ENCODE results near the gene PACS2.

PACS2 gene

DNA sequence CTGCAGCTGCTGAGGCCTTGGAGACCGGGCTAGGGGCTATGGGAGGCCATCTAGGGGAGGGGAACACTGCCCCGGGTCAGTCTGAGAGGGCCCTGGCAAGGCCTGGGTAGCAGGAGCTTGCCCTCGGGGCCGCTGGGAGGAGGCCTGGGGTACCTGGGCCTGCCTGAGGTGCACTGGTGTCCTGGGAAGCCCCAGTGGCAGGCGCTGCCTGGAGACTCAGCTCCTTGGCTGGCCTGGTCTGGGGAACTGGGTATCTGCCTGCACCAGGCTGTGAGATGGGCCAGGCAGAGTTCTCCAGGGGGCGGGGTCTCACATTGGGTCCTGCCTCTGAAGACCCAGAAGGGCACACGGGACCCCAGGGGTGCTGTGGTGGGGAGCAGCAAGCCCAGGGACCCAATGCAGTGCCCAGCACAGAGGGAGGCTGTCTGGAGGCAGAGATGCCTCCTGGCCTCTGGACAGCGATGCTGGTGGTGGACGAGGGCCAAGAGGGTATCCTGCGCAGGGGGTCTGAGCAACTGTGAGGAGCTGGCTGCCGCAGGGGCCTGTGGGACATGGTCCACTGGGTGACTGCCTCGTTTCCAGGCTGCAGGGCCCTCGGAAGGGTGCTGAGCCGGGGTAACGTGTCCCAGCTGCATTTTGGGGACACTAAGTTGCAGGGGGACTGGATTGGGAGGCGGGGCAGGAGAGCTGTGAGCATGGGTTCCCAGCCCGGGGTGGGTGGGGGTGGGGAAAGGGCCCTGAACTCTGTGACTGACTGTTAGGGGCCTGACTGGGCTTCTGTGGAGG is 97.6 kb downstream of the PACS2 start:
- DNase-seq, result no peak

DNA sequence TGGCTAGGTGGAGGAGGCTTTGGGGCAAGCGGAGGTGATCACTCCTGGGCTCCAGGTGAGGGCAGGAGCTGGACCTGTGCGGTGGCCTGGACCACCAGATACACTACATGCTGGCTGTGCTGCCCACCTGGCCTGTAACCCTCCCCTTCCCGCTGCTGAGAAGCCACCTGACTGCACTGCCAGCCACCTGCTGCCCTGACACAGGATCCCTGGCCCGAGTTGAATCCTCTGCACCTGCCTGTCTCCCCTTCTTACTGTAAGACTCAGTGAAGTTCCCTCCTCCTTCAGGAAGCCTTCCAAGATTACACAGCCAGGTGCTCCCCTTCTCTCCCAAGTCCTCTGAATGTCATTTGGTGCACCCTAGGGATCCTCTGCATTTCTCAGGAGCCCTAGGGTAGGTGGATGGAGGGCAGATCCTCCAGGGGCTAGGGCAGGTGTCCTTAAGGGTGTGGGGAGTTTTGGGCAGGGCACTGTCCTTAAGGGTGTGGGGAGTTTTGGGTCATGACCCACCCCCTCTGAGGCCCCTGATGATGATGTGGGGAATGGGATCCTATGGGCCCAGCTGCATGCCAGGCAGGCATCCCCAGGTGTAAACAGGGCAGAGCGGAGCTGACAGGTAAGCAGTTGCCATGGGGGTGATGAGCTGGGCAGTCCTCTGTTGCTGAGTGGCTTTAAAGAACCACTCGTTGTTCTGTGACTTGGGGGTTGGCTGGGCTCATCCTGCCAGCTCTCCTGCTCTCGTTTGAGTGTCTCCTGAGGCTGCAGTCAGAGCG is 98.4 kb downstream of the PACS2 start:
- DNase-seq, result no peak

DNA sequence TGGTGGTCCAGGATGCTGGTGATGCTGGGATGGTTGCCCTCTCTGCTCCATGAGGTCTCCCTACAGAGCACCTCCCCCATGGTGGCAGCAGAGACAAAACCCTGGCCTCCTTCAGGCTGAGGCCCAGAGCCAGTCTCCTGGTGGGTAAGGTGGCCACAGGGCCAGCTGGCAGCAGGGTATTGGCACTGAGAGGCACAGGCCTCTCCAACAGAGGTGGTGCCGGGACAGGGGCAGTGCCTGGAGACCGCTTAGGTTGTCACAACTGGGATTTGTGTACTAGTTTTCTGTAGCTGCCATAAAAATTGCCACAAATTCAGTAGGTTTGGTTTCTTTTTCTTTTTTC is 99.0 kb downstream of the PACS2 start:
- no peak for DNase-seq

DNA sequence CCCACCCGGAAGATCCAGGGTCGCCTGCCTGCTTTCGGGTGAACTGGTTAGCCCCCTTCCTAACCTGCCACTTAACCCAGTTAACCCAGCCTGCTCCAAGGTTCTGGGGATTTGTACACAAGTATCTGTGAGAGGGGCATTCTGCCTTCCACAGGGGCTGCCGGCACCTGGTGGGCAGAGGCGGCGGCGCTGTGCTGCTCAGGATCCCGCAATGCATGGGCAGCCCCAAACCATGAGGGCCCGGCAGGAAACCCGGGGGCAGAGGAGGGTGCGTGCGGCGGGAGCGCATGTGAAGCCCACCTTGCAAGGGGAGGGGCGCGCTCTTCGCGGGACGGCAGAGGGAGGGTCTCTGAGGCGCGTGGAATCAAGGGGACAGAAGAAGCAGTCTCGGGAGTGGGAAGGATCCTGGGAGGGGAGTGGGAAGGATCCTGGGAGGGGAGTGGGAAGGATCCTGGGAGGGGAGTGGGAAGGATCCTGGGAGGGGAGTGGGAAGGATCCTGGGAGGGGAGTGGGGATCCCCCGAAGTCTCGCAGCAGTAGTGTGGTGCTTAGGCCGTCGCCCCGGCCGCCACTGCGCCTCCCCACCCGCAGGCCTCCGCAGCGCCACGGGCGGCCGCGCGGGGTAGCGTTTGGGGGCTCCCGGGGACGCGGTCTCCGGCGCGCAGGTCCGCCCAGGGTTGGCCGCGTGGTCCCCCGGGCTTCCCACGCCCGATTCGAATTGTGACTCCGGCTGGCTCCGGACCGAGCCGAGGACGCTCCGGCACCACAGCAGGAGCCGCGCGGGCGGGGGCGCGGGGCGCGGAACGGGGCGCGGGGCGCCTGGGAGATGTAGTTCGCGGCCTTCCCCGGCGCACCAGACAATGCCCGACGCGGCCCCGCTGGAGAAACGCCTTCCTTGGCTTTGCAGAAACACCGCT is 100.2 kb downstream of the PACS2 start:
- peak; percentile 63 for DNase-seq

DNA sequence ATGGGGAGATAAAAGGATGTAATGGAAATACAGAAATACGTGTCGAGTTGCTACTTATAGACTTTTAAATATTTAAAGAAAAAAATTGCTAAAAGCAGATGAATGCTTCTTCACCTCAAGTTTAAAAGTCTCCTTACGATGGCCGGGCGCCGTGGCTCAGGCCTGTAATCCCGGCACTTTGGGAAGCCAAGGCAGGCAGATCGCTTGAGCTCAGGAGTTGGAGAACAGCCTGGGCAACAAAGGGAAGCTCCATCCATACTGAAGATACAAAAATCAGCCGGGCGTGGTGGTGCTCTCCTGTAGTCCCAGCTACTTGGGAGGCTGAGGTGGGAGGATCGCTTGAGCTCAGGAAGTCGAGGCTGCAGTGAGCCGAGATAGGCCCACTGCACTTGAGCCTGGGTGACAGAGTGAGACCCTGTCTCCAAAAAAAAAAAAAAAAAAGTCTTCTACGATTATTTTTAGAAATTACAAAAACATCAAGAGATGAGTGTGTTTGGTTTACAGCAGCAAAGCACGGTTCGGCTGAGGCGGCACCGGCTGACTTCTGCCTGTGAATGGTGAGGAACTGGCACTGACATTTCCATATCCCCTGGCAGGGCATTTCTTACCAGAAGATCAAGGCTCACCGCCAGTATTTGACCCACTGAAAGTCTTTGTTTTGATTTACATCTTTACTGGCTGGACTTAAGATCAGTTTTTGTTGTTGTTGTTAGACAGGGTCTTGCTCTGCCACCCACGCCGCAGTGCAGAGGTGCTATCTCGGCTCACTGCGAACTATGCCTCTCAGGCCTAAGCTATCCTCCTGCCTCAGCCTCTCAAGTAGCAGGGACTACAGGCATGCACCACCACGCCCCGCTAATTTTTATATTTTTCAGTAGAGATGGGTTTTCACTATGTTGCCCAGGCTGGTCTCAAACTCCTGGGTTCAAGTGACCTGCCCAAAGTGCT is 101.2 kb downstream of the PACS2 start:
- no peak for DNase-seq

DNA sequence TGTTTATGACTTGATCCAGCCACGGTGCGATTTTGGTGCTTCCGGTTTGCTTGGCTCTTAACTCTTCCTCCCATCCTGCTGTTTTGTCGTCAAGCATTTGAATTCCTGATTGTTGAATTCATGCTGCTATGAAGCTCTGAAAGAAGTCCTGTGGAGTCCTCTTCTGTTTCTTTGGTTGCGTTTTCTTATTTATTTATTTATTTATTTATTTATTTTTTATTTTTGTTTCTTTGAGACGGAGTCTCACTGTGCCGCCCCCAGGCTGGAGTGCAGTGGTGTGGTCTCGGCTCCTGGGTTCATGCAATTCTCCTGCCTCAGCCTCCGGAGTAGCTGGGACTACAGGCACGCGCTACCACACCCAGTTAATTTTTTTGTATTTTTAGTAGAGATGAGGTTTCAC is 102.1 kb downstream of the PACS2 start:
- DNase-seq, result no peak

DNA sequence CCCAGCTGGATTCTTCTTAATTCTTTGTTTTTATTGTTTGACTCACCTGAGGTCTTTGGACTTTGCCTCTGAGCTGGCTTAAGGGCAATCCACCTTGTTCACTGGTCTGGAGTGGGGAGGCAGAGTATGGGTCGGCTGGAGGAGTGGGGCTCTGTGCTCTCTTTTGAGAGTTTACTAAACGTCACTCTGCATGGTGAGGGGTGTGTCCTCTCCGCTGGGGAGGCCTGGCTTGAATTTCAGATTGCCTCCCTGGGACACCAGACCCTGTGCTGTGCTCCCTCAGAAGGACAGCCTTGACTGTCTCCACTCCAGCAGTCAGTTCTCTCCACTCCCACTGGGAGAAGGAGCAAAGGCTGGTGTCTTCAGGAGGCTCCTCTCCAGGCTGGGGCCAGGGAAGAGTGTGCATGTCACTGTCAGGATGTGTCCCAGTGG is 103.2 kb downstream of the PACS2 start:
- DNase-seq, result no peak

DNA sequence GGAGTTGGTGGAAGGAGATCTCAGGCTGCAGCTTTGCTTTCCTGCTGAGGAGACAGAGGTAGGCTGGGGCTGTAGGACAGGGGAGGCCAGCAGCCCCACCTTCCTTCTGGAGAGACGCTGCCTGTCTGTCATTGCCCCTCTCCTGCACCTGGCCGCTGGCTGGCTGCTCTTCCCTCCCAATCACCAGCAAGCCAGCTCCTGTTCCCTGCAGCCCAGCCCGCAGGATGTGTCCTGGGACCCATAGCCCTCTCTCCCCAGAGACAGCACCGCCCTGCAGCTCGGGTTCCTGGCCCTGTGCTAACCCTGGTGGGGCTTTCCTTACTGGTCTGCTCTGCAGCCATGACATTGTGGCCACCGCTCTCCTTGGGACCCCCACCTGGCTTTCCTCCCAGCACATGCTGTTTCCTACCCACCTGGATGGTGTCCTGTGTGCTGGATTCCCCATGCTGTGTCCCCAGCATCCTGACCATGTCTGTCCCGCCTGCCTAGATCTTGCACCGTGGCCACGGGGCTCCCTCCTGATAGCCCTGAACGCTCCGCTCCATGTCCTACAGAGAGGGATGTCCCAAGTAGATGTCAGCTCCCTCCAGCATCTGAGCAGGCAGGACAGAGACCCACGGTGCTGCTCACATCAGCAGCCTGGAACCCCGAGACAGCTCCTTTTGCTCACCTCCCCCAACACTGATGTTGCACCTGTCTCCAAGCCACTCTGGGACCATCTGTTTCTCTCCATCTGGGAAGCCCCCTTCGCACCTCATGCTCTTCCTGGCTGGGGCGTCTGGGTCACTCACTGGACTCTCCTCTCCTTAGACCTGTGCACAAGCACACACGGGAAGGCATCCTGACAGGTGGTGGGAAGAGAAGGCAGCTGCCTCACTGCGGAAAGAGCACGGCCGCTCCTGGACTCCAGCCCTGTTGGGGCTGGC is 104.0 kb downstream of the PACS2 start:
- DNase-seq, result no peak

DNA sequence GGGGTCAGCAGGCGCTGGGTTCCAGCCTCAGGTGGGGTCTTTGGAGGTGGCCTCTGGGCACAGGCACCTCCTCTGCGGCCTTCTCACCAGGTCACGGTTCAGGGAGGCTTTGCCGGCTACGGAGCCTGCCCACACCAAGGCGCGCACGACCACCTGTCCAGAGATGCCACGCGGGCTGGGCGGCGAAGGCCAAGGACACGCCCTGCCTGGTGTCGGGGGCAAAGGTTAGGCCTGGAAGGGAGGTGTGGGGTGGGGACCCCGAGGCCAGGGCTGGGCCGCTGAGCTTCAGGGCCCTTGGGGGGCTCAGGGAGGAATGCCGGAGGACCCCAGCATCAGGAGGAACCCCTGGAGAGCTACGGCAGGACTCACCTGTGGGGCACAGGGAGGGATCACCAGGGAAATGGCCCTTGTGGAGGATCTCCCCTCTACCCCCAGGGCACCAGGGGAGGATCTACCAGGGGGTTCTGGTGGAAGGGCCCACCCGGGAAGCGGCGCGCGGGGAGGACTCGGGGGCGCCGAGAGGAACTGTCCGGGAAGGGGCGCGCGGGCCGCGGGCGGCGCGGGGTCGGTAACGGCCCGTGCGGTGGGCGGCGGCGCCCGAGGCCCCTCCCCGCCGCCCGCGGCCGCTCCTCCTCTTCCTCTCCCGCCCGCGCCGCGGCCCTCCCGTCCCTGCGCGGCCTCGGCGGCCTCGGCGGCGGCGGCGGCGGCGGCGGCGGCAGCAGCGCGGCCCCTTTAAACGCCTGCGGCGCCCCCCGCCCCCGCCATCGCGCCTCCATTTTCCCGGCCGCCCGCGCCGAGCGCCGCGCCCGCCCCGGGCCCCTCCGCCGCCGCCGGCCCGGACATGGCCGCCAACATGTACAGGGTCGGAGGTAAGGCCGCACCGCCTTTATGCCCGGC is 104.9 kb downstream of the PACS2 start, which contains the start of gene MTA1:
Gene MTA1 (plus strand): TSS at position 633 of the 897 bp plus-strand sequence. CDS start 209 bp downstream, at position 842.
- peak; percentile 57 for DNase-seq

DNA sequence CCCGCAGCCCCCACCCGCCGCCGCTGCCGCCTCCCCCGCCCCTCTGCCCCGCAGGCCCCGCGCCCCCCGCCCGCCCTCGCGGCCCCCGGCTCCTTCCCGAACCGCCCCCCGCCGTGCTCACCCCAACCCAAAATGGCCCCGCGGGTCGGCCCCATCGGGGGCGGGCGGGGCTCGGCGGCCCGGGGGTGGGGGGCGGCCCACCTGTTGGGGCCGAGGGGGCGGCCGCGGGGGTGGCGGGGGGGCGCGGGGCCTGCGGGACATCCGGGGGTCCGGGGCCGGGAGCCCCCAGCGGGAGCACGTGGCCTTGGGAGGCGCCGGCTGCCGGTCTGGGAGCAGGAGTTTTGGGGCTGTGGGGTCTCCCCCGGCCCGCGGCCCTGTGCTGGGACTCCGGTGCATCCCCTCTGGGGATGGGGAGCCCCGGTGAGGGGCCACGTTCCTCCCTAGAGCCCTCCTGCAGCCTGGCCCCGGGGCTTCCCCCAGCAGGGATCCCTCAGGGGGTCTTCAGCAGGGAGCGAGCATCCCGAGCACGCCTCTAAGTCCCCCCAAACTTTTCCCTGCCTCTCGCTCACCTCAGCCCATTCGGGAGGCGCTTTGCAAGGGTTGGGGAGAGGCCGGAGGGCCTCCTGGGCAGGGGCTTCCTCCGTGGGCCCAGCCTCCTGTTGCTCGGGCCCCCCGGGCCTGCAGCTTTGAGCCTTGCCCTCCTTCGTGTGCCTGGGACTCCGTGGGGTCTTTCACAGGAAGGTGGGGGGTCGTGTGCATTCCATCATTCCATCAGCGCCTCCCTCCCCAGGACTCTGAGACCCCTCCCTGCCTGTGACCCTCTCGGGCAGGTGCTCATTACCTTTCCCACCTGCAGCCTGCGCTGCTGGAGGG is 105.8 kb downstream of the PACS2 start:
- DNase-seq, result no peak

DNA sequence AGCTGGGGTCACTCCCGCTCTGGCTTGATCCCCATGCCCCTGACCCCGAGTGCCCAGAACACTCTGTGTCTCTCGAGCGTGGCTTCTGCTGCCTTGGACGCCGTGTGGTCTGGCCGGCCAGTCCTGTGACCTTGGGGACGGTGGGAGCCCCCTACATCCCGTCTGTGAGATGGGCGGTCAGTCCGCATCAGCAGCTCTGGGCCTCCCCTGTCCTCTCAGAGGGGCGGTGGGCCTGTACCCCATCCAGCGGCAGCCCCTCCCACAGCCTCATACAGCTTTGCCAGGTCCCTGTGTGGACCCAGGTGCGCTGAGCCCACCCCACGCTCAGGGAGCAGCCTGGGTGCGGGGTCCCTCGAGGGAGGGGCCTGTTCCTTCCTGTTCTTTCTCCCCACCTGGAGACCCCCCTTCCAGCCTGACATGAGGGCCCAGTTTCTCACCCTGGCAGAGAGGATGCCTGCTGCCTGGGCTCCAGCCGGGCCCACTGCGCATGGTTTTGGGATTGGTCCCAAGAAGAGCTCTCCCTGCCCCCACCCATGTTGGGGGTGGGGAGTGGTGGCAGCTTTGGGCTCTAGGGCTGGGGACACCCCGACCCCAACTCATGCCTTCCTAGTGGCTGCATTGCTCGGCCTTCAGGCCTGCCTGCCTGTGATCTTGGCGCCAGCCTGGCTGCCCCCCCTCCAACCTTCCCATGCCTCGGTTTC is 106.6 kb downstream of the PACS2 start:
- no peak for DNase-seq

DNA sequence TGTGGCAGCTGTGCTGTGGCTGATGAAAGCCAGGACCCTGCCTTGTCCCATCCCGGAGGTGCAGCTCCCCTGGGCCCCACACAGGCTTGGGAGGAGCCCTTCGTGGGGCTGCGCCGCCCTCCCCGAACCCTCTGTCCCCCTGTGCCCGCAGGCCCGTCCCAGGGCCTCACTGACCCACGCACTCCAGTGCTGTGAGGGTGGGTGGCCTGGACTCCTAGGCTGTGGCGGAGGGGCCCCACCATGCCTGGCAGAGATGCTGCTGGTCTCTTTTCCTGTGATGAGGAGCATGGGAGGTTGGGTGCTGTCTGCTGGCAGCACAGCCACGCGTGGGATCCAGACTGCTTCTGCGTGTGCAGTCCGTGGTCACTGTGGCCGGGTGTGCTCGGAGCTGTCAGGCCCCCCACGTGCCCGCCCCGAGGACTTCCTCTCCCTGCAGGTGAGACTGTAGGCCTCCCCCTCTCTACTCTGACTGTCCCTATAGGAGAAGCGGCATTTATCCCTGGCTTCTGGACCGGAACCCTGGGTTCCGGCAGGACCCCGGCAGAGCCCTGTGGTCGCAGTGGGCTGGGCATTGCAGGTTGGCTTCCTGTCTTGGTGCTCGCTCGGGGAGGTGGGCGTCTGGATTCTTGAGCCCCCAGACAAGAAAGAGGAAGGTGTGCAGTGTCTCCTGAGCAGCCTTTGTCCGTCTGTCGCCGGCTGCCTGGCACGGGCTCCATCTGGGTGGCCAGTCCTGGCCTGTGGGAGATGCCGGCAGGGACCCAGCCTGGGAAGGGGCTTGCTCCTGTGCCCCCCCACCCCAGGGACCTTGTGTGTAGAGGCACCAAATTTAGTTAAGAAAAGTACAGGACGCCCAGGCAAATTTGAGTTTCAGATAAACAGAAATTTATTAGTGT is 107.4 kb downstream of the PACS2 start:
- no peak for DNase-seq

DNA sequence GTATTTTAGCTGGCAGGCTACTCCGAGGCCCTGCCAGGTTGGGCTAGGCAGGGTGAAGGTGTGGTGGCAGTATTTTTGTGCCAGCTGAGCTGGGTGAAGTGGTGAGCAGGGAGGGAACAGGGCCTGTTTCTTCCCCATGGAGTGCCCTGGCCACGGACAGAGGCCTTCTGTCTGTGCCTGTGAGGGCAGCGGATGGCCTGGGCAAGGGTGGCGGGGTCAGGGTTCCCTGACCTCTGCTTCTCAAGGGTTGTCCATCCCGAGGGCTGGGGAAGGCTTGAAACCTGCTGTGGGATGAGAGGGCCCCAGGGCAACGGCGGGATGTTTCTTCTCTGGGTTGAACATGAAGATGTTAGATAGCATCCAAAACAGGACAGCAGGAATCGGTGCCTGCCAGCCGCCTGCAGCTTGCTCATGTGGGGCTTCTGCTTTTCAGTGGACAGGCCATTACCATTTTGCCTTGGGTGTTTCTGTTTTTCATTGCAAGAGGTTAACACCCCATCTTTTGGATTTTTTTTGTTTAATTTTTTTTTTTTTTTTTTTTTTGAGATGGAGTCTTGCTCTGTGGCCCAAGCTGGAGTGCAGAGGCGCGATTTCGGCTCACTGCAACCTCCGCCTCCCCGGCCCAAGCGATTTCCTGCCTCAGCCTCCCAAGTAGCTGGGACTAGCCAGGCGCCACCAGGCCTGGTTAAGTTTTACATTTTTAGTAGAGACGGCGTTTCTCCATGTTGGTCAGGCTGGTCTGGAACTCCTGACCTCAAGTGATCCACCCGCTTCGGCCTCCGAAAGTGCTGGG is 108.3 kb downstream of the PACS2 start:
- DNase-seq, result no peak

DNA sequence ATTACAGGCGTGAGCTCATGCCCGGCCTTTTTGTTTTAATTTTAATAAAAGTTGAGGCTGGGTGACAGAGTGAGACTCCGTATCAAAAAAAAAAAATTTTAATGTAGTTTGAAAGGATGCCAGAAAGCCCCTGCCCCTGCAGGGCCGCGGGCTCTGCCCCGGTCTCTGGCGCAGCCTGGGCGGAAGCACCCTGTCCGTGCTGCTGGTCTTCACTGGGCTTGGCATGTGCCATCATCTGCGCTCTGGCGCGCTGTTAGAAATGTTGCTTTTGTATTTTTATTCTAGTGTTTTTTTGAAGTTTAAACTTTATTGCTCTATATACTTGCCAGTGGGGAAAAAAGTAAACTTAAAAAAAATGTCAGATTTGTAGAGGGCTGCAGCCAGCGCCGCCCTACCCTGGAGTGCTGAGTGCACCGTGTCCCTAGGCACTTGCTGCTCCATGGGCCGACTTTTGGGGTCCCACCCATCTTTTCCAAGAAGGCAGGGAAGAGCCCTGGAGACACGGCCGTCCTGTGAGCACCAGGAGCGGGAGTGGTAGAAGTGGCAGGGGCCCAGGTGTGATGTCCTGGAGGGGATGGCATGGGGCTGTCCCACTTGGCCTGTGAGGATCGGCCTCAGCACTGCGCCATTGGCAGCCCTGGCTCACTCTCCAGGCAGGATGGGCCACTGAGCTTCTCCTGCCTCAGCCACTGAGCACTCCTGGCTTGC is 109.1 kb downstream of the PACS2 start:
- no peak for DNase-seq

DNA sequence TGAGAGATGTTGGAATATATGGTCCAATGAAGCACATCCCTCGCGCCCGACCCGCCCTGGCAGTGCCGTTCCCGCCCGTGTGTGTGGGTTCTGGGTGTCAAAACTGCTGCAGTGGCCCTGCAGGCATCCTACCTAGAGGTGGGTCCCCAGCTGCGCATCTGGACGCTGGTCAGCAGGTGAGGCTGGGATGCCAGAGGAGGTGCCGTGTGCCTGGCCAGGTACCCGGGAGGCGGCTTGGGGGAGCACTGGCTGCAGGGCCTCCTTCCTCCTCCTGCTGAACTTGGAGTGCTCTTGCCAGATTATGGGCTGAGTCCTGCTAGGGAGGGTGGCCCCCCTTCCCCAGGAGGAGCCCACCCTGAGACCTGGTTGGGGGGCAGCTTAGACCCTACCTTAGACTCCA is 110.3 kb downstream of the PACS2 start:
- no peak for DNase-seq

Measured in suppressor macrophage treated with lipopolysaccharide for 4 hours (primary cell).